ENCODE results near the gene RAPGEF1. TPM values are rescaled to one million over a fixed set of nuclear protein-coding genes. Genes with fewer than 3 reads are reported as not detected.

The RAPGEF1 gene
- total RNA-seq, 4 donors from 2014 or later: 37.5 to 89.0 (median 62.8) TPM

DNA sequence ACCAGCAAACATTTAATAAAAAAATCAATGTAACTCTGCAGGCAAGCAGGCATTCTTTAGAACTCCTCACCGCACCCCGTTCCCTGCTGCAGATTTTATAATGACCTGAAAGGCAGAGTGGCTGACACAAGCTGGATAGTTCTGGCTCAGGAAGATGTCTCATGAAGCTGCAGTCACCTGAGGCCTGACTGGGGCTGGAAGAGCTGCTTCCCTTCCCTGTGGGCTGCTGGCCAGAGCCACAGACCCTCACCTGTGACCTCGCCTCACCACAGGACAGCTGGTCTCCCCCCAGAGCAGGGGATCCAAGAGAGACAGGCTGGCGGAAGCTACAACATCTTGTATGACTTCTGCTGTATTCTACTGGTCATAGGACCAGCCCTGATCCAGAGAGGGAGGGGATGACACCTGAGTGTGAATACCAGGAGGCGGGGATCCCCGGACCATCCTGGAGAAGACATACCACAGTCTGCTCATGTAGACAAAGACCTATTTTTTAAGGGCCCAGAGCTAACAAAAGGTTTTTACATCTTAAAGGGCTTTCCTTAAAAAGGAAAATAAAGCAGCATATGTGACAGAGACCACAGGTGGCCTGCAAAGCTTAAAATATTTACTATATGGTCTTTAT lies 43.9 kb downstream of the RAPGEF1 start:
- TF ChIP-seq, protein P1, sequence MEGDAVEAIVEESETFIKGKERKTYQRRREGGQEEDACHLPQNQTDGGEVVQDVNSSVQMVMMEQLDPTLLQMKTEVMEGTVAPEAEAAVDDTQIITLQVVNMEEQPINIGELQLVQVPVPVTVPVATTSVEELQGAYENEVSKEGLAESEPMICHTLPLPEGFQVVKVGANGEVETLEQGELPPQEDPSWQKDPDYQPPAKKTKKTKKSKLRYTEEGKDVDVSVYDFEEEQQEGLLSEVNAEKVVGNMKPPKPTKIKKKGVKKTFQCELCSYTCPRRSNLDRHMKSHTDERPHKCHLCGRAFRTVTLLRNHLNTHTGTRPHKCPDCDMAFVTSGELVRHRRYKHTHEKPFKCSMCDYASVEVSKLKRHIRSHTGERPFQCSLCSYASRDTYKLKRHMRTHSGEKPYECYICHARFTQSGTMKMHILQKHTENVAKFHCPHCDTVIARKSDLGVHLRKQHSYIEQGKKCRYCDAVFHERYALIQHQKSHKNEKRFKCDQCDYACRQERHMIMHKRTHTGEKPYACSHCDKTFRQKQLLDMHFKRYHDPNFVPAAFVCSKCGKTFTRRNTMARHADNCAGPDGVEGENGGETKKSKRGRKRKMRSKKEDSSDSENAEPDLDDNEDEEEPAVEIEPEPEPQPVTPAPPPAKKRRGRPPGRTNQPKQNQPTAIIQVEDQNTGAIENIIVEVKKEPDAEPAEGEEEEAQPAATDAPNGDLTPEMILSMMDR (IDR thresholded peaks at IDR 0.05): no peak
- DNase-seq (ENCODE audit: low spot score) (no peak), ATAC-seq (ENCODE audit: low FRiP score) (no peak)

DNA sequence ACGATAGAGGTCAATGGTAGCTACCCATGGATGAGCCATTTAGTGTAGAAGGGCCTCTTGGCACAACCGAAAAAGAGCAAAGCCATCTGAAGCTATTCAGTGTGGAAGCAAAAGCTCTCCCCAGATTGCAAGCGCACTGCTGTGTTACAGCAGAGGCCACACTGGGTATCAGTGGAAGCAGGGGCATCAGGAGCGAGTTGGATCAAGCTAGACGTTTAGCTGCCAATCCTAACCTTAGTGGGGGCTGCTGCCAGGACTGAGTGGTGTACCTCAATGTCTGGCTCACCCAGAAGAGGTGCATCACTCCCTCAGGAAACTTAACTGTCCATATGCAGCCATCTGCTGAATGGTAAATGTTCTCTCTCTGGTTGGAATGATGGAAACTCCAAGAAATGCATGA lies 44.5 kb downstream of the RAPGEF1 start:
- DNase-seq (ENCODE audit: low spot score) (no peak), ATAC-seq (ENCODE audit: low FRiP score) (no peak)
- TF ChIP-seq, protein P1 (IDR thresholded peaks at IDR 0.05): no peak

DNA sequence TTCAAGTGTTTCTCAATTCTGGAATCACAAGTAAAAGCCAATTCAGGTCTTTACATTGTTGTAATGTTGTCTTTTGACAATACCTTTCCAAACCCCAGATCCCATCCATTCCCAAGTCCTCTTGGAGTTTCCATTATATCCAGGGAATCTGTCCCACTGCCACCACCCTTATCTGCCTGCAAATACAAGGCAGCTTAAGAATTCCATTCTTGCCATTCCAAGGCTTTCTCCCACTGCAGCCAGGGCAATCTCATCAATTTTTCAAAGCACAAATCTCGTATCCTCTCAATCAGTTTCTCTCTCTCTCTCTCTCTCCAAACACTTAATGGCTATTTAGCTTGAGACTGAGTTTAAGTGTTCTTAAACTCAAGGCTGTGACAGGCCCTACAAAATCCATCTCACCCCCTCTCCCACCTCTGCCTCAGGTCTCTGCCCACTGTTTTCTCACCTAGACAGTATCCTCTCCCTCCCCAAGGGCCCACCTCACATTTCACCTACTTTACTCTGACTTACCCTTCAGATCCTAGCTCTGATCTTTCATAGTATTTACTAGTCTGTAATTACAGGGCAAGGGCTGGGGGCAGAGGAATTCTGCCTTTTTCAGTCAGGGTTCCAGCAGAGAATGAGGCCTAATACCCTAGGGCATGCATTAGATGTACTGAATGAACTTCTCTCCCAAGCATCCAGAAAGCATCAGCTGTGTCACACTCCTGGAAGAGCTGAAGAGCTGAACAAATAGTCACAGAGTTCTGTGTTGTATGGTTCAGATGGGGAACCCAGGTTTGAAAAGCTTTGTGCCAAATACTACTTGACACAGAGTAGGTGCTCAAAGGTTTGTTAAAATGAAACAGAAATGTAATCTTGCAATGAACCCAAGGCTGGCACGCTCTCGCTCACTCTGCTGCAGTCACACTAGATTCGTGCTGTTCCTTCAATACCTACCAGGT lies 46.0 kb downstream of the RAPGEF1 start:
- ATAC-seq (ENCODE audit: low FRiP score) (no peak), DNase-seq (ENCODE audit: low spot score) (no peak)
- TF ChIP-seq, protein P1 (IDR thresholded peaks at IDR 0.05): no peak

DNA sequence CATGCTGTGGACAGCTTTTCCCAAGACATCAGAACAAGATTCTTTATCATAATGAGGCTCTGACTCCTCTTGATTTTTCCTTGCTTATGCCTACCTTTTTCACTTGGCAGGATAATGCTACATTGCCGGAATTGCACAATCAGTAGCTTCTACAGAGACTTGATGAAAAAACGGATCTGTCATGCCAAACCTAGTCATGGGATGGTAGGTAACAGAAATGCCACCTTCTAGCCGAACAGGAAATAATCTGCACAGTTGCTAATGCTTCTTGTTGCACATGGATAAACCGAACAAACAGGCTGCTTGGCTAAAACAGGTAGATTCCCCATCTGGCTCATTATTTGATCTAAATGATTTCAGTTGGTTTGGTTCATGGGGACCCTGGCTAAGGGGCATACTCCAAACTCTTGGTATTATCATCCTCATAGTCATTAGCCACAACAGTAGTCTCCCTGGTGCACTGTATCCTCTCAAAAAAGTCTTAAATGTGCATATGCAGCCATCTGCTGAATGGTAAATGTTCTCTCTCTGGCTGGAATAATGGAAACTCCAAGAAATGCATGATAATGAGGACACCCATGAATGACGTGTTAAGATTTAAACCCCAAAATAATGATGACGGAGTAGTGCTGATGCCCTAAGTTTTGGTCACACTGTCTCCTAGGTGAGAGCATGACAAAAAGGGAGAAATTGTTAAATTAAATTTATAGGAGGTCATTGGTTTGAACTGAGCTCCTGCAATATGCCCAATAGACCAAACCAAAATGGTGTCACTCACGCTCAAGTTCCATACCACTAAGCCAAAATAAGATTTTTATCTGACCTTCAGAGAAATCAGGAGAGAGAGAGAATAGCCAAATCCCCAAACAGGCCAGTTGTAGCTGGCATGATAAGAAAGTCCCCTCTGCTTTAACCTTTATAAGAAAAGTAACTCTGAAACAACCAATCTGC lies 47.0 kb downstream of the RAPGEF1 start:
- TF ChIP-seq, protein P1 (IDR thresholded peaks at IDR 0.05): no peak
- ATAC-seq (ENCODE audit: low FRiP score) (peak; percentile 65), DNase-seq (ENCODE audit: low spot score) (no peak)

DNA sequence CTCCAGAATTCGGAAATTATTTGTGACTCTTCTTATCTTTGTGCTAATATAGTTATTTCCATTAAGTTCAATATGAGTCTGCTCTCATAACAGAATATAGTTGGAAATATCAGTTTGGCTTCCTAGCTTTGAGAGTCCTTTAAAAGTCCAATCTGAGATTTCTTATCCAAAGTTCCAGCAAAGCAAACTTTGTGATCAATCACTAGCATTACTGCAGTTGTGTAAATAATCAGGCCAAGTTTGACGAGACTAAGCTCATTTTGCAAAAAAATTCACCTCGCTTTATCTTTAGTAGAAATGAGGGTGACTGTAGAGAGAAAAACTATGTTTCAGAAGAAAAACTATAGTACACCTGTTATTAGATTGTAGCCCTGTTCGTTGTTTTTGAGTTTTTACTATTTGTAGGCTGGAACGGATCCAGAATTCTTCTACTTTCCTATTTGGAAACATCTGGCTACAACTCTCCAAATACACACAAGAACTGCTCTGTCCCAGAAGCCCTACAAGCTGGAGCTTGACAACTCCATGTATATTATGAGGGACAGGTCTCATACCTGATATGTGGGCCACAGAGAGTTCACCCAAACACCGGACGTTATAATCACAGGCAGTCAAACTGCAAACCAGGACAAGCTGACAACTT lies 47.8 kb downstream of the RAPGEF1 start:
- no peak for DNase-seq (ENCODE audit: low spot score)
- TF ChIP-seq, protein P1 (IDR thresholded peaks at IDR 0.05): no peak
- no peak for ATAC-seq (ENCODE audit: low FRiP score)

DNA sequence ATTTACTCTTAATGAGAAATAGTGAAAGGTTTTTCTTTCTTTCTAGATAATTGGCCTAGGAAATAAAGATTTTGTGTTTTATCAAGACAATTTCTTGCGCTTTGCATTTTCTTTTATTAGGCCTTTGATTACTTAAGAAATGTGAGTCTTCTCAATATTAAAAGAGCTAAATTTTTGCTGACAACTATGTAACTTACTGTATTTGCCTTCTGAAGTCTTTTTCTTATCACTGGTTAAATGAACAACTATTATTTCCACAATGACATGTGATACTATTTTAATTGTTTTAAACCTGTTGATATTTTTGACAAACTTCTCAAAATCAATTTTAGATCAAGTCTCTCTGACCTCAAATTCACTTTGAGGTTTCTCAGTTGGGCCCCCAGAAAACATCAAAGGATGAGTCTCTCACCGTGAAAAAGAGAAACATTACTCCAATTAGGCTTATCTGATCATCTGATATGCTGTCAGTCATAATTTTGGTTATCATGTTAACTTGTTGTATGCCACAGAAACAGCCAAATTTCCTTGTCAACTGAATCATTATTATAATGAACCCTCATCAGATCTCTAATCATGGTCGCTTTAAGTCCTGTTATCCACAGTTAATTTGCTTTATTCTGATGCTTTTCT lies 48.8 kb downstream of the RAPGEF1 start:
- no peak for ATAC-seq (ENCODE audit: low FRiP score)
- TF ChIP-seq, protein P1 (IDR thresholded peaks at IDR 0.05): no peak
- no peak for DNase-seq (ENCODE audit: low spot score)
